Astrocyte of the spinal cord (primary cell): Measurements from ENCODE around the gene CCPG1.
"Not testable (repeated sequence)": the region's sequence is repeated elsewhere in the genome, so short reads cannot be mapped to it uniquely, and the experiment has no call there.

Experiments
- DNase-seq: peaks from one replicate; pipeline ENCODE4 v3.0.0; 2011; ENCODE audit warnings: low read depth, low spot score
- H3K4me3 ChIP-seq: 2 replicates; pipeline ENCODE4 v1.5.1; 2011; ENCODE audit warnings: low read depth, mild to moderate bottlenecking, low read length, moderate library complexity
- in situ Hi-C: cut with HindIII; loops from 2 replicates; pipeline ENCODE4 v1.10.0; 2017; ENCODE audit warnings: low sequenced_read_pairs
- TF ChIP-seq, protein P1 (sequence below): IDR thresholded peaks from 2 replicates; pipeline ENCODE4 v1.5.1; 2012; ENCODE audit warnings: low read depth, mild to moderate bottlenecking, low read length, inconsistent platforms

CCPG1 gene

DNA sequence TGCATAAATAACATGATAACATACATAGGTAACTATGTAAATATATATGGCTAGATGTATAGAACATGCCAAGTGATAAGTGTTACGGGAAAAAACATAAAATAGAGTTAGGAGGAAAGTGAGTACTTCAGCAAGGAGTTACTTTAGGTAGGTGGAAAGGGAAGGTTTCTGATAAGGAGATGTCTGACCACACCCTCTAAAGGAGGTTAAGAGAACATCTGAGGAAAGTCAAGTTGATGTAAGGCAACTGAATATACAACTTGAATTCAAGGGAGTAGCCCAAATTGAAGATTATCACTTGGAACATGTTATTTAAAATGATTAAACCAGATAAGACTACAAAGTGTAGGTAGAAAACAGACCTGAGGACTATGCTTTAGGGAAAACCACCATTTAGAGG is 13.9 kb upstream of the CCPG1 start:
- in situ Hi-C loops: no loop called here
- no peak for DNase-seq
- H3K4me3 ChIP-seq: no peak overlapping the region
- TF ChIP-seq, protein P1, sequence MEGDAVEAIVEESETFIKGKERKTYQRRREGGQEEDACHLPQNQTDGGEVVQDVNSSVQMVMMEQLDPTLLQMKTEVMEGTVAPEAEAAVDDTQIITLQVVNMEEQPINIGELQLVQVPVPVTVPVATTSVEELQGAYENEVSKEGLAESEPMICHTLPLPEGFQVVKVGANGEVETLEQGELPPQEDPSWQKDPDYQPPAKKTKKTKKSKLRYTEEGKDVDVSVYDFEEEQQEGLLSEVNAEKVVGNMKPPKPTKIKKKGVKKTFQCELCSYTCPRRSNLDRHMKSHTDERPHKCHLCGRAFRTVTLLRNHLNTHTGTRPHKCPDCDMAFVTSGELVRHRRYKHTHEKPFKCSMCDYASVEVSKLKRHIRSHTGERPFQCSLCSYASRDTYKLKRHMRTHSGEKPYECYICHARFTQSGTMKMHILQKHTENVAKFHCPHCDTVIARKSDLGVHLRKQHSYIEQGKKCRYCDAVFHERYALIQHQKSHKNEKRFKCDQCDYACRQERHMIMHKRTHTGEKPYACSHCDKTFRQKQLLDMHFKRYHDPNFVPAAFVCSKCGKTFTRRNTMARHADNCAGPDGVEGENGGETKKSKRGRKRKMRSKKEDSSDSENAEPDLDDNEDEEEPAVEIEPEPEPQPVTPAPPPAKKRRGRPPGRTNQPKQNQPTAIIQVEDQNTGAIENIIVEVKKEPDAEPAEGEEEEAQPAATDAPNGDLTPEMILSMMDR: no peak

DNA sequence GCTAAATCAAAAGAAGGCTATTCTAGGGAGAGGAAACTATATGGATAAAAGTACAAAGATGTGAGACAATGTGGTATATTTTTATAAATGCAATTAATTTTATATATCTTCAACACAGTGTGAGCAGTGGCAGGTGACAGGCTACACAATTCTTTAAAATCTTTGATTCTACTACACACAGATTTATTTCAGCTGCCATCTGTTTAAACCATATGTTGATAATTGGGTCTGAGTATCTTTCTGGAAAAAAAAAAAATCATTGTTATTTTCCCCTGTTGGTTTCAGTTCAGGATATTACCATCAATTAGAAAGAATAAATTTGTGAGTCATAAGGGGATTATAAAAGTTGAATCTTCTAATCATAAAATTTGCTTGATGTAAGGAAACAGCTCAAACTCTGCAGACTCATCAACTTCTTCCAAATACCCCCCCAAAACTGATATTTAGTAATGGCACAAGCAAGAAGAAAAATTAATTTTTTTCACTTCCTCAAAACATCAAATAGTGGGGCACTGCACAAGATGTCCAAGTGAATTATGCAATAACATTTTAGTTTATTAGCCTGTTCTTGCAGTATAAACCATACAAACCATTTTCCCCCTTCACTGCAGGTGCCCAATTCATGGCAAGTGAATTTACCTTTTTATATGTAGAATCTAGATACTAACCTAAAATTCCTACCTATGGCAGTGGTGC is 12.2 kb upstream of the CCPG1 start:
- no peak for DNase-seq
- in situ Hi-C loops: no loop called here

DNA sequence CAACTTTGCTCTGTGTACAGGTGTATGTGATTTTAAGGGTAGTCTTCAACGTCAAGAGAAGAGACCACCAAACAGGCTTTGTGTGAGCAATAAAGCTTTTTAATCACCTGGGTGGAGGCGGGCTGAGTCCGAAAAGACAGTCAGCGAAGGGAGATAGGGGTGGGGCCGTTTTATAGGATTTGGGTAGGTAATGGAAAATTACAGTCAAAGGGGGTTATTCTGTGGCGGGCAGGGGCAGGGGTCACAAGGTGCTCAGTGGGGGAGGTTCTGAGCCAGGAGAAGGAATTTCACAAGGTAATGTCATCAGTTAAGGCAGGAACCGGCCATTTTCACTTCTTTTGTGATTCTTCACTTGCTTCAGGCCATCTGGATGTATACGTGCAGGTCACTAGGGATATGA is 9.5 kb upstream of the CCPG1 start:
- in situ Hi-C loops, DNase-seq, H3K4me3 ChIP-seq: not testable (repeated sequence)

More for the DNA sequence above, 12.2 kb upstream of the CCPG1 start:
- TF ChIP-seq, protein P1: no peak
- H3K4me3 ChIP-seq: no peak overlapping the region

DNA sequence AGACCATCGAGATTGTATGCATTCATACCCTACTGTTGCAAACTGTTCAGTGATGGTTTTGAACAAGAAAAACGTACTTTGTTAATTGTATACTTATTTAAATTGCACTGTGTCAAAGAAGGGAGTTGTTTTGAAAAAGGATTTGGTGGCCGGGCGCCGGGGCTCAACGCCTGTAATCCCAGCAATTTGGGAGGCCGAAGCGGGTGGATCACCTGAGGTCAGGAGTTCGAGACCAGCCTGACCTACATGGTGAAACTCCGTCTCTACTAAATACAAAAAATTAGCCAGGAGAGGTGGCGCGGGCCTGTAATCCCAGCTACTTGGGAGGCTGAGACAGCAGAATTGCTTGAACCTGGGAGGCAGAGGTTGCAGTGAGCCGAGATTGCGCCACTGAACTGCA is 817 bp upstream of the CCPG1 start:
- in situ Hi-C loops, DNase-seq: not testable (repeated sequence)
- peak overlapping the region; percentile 86 for H3K4me3 ChIP-seq

DNA sequence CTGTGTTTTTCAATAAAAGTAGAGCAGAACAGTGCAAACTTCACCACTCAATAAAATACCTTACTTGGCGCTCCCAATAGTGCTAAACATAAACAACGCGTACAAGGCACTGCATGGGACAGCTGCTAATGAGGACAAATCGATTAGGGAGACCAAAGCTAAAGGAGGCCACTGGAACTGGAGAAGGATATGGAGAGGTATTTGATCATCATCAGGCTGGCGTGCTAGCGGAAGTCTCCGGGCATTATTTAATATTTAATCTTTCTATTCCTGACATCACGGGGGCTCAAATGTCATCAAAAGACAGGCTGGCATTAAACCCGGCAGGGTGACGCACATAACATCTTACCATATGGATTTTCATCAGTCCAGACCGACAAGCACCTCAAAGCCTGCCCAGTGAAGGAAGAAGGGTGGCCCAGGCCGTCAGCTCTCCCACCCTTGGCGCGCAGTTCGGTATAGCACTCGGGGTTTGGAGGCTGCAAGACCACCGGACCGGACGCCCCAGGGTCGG is 604 bp downstream of the CCPG1 start:
- TF ChIP-seq, protein P1: no peak
- in situ Hi-C loops: no loop called here
- no peak for DNase-seq
- peak overlapping the region; percentile 86 for H3K4me3 ChIP-seq

DNA sequence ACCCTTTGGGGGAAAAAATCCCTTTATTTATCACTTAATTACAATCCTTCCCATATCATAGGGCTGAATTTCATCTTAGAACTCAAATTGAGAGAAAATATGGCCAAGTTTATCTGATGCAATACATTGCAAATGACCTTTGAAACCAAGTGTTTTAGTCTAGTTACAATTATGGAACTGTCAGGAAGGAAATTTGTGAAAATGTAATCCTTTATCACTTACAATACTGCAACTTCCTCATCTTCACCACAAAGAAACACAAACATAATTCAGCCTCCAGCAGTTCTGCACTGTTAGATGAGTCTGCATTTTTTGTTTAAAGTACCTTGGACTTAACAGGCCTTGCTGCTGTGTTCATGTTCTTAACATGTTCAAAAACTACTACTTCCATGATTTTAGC is 4.6 kb downstream of the CCPG1 start:
- in situ Hi-C loops: no loop called here
- DNase-seq: peak; percentile 67
- H3K4me3 ChIP-seq: no peak overlapping the region

DNA sequence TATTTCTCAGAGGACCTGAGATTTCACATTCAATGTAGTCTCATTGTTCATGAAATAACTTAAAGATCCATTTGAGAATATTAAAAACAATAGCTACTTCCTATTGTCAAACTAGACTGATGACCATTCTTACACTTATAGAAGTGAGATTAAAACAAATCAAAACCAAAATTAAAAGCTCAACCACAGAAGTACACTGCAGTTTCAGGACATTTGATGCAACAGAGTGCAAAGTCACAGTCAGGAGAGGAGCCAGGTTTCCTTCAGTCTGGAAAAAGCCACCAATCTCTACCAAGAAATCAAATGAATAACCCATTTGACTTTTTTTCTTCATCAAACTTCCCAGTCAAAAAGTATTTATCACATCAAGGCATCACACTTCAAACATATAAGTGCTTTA is 5.5 kb downstream of the CCPG1 start:
- peak; percentile 24 for DNase-seq
- in situ Hi-C loops: no loop called here
- TF ChIP-seq, protein P1: no peak
- H3K4me3 ChIP-seq: no peak overlapping the region

More for the DNA sequence above, 4.6 kb downstream of the CCPG1 start:
- TF ChIP-seq, protein P1: no peak
